ENCODE data around the gene MRPS18A.
"Not testable (repeated sequence)": the region's sequence is repeated elsewhere in the genome, so short reads cannot be mapped to it uniquely, and the experiment has no call there.

Gene MRPS18A

DNA sequence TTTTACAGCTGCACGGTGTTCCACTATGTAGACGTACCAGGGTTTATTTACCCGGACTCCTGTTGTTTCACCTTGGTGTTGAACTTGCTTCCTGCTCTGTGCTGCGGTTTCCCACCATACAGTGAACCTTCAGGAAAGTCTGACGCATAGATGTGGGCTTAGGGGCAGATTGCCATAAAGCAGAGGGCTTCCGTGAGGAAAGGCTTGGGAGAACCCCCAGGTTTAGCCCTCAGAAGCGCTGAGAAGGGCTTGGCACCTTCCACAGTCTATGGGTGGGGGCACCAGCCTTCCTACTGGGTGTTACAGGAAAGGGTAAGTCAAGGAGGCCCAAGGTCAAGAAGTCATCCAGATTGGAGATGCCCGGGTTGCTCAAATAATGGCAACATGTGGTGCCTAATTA, 19.2 kb upstream of the MRPS18A start:
- DNase-seq (ENCODE audit: low read depth), result peak; percentile 39
- no peak overlapping the region for H3K4me3 ChIP-seq (ENCODE audit: control insufficient read depth, low read depth, low read length)
- TF ChIP-seq, protein P1, sequence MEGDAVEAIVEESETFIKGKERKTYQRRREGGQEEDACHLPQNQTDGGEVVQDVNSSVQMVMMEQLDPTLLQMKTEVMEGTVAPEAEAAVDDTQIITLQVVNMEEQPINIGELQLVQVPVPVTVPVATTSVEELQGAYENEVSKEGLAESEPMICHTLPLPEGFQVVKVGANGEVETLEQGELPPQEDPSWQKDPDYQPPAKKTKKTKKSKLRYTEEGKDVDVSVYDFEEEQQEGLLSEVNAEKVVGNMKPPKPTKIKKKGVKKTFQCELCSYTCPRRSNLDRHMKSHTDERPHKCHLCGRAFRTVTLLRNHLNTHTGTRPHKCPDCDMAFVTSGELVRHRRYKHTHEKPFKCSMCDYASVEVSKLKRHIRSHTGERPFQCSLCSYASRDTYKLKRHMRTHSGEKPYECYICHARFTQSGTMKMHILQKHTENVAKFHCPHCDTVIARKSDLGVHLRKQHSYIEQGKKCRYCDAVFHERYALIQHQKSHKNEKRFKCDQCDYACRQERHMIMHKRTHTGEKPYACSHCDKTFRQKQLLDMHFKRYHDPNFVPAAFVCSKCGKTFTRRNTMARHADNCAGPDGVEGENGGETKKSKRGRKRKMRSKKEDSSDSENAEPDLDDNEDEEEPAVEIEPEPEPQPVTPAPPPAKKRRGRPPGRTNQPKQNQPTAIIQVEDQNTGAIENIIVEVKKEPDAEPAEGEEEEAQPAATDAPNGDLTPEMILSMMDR (conservative IDR thresholded peaks at IDR 0.05; ENCODE audit: control insufficient read depth, insufficient read depth, low read depth, low read length), result no peak

DNA sequence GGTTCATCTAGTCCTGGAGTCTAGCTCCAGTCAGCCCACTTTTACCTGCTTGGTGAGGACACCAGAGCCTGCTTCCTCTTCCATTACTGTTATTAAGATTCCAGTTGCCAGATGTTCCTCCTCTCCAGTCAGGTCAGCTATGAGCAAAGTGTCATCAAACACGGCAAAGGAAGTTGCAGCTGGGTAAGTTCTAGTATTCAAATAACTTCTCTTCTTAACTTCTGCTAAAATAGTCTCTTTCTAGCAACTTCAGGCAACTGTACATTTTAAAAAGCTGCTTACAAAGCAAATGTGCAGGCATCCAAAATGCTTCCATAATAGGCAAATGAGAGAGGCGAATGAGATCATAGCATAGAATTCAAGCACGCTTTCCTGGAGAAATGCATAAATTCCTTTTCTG, 18.4 kb upstream of the MRPS18A start:
- TF ChIP-seq, protein P1 (conservative IDR thresholded peaks at IDR 0.05; ENCODE audit: control insufficient read depth, insufficient read depth, low read depth, low read length), result no peak
- peak; percentile 53 for DNase-seq (ENCODE audit: low read depth)
- no peak overlapping the region for H3K4me3 ChIP-seq (ENCODE audit: control insufficient read depth, low read depth, low read length)

DNA sequence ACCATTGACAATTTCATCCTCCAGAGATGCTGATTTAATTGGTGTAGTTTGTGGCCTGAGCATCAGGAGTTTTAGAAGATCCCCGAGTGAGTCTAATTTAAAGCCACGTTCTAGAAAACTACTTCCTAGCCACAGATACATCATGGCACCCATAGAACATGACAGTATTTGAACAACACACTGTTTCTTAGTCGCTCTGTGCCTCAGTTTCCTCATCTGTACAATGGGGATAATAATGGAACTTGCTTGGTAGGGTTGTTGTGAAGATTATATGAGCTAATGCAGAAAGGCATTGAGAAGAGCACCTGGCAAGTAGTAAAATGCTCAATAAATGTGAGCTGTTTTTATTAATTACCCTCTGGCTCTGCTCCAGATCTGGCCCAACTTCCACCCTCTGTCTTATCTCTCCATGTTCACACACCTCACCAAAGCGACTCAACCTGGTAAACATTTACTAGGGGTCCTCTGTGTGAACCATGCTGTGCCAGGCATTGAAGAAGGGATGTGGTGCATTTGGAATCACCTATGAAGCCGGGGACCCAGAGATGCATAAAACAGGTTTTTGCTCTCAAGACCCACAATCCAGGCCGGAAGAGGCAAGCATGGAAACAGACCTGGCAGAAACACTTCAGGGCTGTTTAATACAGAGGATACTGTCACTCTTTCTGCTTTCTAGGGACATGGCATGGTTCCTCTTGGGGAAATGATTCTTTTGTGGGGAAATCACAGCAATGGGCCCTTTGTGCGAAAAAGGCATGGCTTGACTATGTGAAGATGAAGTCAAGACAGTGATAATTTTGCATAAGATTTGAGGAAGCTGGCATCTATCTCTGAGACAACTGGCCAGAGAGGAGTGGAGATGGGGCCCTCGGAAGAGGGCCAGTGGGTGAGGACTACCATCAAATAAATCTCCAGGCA, 16.2 kb upstream of the MRPS18A start:
- no peak overlapping the region for H3K4me3 ChIP-seq (ENCODE audit: control insufficient read depth, low read depth, low read length)
- DNase-seq (ENCODE audit: low read depth), result no peak
- TF ChIP-seq, protein P1 (conservative IDR thresholded peaks at IDR 0.05; ENCODE audit: control insufficient read depth, insufficient read depth, low read depth, low read length), result no peak

DNA sequence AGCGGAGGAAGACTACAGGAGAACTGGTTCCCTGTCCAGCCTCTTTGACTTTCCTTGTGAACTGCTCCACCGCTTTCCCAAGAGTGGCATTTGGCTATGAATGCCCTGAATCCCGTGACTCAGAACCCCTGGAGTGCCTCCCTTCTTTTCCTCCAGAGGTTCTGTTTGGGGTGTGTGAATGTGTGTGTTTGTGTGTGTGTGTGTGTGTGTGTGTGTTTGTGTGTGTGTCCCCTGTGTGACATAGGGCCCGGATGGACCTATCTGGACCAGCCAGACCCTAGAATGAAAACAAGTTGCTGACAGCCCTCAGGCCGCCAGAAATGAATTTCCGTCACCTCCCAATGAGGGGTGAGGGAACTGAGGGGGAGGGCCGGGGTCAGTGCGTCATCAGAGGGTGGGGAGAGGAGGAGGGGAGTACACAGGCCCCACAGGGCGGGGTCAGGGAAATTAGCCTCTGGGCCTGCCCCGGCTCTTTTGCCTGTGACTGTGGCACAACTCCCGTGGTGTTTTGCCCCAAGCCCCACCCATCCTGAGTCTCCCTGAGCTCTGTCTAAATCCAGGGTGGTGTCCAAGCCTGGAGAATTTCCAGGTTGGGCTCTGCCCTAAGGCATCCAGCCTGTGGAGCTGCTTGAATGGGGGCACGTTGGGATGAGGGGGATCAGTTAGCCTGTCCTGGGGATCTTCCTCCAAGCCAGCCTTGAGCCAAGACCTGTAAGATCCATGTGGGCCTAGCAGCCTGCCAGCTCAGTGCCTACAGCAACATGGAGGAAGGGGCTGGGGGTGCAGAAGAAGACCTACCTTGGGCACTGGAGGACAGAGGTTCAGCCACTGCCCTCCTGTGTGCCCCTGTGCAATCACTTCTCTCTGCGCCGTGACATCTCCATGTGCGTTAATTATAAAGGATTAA, 15.2 kb upstream of the MRPS18A start:
- TF ChIP-seq, protein P1 (conservative IDR thresholded peaks at IDR 0.05; ENCODE audit: control insufficient read depth, insufficient read depth, low read depth, low read length), result no peak
- peak; percentile 96 for DNase-seq (ENCODE audit: low read depth)
- H3K4me3 ChIP-seq (ENCODE audit: control insufficient read depth, low read depth, low read length), result no peak overlapping the region

DNA sequence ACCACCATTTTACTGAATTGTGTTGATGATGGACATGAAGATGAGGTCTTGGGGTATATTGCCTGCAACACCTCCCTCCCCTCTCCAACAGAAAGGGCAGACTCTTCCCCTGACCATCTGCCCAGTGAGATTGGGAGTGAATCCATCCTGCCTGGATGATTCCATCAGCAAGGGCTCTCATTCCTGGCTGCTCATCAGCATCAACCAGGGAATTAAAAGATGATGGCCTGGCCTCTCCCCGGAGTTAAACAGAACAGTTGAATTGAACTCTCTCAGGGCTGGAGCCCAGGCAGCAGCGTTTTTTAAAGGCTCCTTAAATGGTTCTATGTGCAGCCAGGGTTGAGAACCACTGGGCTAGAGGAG, 14.6 kb upstream of the MRPS18A start:
- DNase-seq (ENCODE audit: low read depth), result no peak
- TF ChIP-seq, protein P1 (conservative IDR thresholded peaks at IDR 0.05; ENCODE audit: control insufficient read depth, insufficient read depth, low read depth, low read length), result no peak
- no peak overlapping the region for H3K4me3 ChIP-seq (ENCODE audit: control insufficient read depth, low read depth, low read length)

DNA sequence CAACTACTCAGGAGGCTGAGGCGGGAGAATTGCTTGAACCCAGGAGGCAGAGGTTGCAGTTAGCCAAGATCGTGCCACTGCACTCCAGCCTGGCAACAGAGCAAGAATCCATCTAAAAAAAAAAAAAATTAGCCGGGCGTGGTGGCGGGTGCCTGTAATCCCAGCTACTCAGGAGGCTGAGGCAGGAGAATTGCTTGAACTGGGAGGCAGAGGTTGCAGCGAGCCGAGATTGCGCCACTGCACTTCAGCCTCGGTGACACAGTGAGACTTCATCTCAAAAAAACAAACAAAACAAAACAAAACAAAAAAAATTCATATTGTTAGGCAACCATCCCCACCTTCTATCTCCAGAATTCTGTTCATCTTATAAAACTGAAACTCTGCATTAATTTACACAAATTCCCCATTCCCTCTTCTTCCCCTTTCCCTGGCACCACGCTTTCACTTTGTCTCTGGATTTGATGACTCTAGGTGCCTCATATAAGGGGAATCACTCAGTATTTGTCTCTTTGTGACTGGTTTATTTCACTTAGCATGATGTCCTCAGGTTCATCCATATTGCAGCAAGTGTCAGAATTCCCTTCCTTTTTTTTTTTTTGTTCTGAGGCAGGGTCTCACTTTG, 13.5 kb upstream of the MRPS18A start:
- H3K4me3 ChIP-seq (ENCODE audit: control insufficient read depth, low read depth, low read length); DNase-seq (ENCODE audit: low read depth): not testable (repeated sequence)

Data from fibroblast of mammary gland (primary cell).